A549 (cell line): ENCODE results near the gene GRID1. TPM values are rescaled to one million over a fixed set of nuclear protein-coding genes. Genes with fewer than 3 reads are reported as not detected.

Experiments
- ATAC-seq, 2 experiments: fragments of 200-7000 bp in 1 of 2; fragments of >200 bp in 1 of 2; cut with Nextera tagmentation in 1 of 2; cut with Tn5 transposase in 1 of 2; 3 replicates each; pipeline versions ENCODE4 v1.8.0 to v1.9.1; 2018 to 2020; ENCODE audit warnings: mild to moderate bottlenecking in 1 of 2, moderate library complexity in 1 of 2
- CTCF ChIA-PET: fragments of 300-600 bp; sonication (Branson Sonifier 250); formaldehyde crosslinking; extraction: SDS; loops from one replicate; lab custom pipeline; 2021; ENCODE audit warnings: antibody characterized with exemption, inconsistent platforms; lab: Yijun Ruan, JAX
- POLR2A ChIA-PET: fragments of 350-600 bp; formaldehyde crosslinking; extraction: SDS; loops from one replicate; lab custom pipeline; 2021; ENCODE audit warnings: antibody characterized with exemption, inconsistent platforms; lab: Yijun Ruan, JAX
- DNase-seq, 2 experiments: peaks; one replicate each; pipeline versions ENCODE4 v3.0.0 to v3.0.0-alpha.2; 2011 to 2016; ENCODE audit warnings: low read depth in 1 of 2, low spot score in 1 of 2
- FAIRE-seq: peaks from 2 replicates; lab custom pipeline; 2011; peaks lifted over from hg19 to GRCh38; lab: Jason Lieb, UNC
- H3K27ac ChIP-seq, 2 experiments: fragments of >200 bp; sonication (Bioruptor Twin); formaldehyde crosslinking; 3 replicates each; pipeline ENCODE4 v1.5.1; 2016 to 2017
- H3K4me1 ChIP-seq: fragments of >200 bp; sonication (Bioruptor Twin); formaldehyde crosslinking; 3 replicates; pipeline ENCODE4 v1.6.1; 2016
- H3K4me2 ChIP-seq: fragments of >200 bp; sonication (Bioruptor Twin); formaldehyde crosslinking; 3 replicates; pipeline ENCODE4 v1.6.1; 2016
- H3K4me3 ChIP-seq: fragments of >200 bp; sonication (Bioruptor Twin); formaldehyde crosslinking; 3 replicates; pipeline ENCODE4 v1.5.1; 2016
- H3K9me3 ChIP-seq: fragments of >200 bp; sonication (Bioruptor Twin); formaldehyde crosslinking; 3 replicates; pipeline ENCODE4 v1.6.1; 2016
- ATOH8 ChIP-seq: fragments of 250-450 bp; sonication (Bioruptor Pico); IDR thresholded peaks from 2 replicates; pipeline ENCODE4 v1.5.0; 2020; ENCODE audit warnings: low read depth, mild to moderate bottlenecking, moderate library complexity
- CEBPB ChIP-seq, 2 experiments: fragments of >200 bp in 1 of 2; sonication (Bioruptor Twin) in 1 of 2; formaldehyde crosslinking in 1 of 2; IDR thresholded peaks; 2 replicates each; pipeline ENCODE4 v1.6.1; 2012 to 2016
- EHF ChIP-seq: fragments of 250-450 bp; sonication (Bioruptor Pico); IDR thresholded peaks from 2 replicates; pipeline ENCODE4 v1.5.0; 2020; ENCODE audit warnings: mild to moderate bottlenecking
- ELK1 ChIP-seq: fragments of 150-350 bp; IDR thresholded peaks from 2 replicates; pipeline ENCODE4 v1.6.1; 2014; ENCODE audit warnings: low read depth, mild to moderate bottlenecking, low read length
- HDAC2 ChIP-seq: fragments of 200-600 bp; sonication (generic); IDR thresholded peaks from 2 replicates; pipeline ENCODE4 v1.6.1; 2016
- HEYL ChIP-seq: fragments of 250-450 bp; sonication (Bioruptor Pico); IDR thresholded peaks from 2 replicates; pipeline ENCODE4 v1.8.0; 2021; ENCODE audit warnings: mild to moderate bottlenecking, moderate library complexity
- JUNB ChIP-seq: fragments of >200 bp; sonication (Bioruptor Twin); formaldehyde crosslinking; IDR thresholded peaks from 2 replicates; pipeline ENCODE4 v1.6.1; 2016
- KDM1A ChIP-seq: fragments of 200-600 bp; sonication (generic); IDR thresholded peaks from 2 replicates; pipeline ENCODE4 v1.6.1; 2016; ENCODE audit warnings: low read depth, mild to moderate bottlenecking
- MAFK ChIP-seq: fragments of 450-650 bp; IDR thresholded peaks from 2 replicates; pipeline ENCODE4 v1.6.1; 2014; ENCODE audit not compliant: partially characterized antibody
- MYC ChIP-seq: IDR thresholded peaks from 2 replicates; pipeline ENCODE4 v1.6.1; 2012; ENCODE audit warnings: mild to moderate bottlenecking, inconsistent platforms, low read length, improper control_type of control experiment, borderline replicate concordance
- NFE2L2 ChIP-seq: fragments of 150-350 bp; conservative IDR thresholded peaks from 2 replicates; pipeline ENCODE4 v1.6.1; 2014; ENCODE audit warnings: low read length
- NR3C1 ChIP-seq: fragments of >200 bp; sonication (Bioruptor Twin); formaldehyde crosslinking; IDR thresholded peaks from 3 replicates; pipeline ENCODE4 v1.6.1; 2017
- POLR2AphosphoS2 ChIP-seq: conservative IDR thresholded peaks from 2 replicates; pipeline ENCODE4 v1.6.1; 2012; ENCODE audit warnings: low read length, improper control_type of control experiment, inconsistent platforms
- RFX5 ChIP-seq: fragments of 450-650 bp; IDR thresholded peaks from 2 replicates; pipeline ENCODE4 v1.7.1; 2014; ENCODE audit warnings: antibody characterized with exemption, mild to moderate bottlenecking, moderate library complexity
- WGBS: methylation state at CpG from one replicate; pipeline ENCODE4 v1.1.6; 2017; ENCODE audit errors: missing lambda C conversion rate; 5-methylcytosine and 5-hydroxymethylcytosine counted together
- polyA plus RNA-seq, 4 experiments: library from polyadenylated mRNA; depleted of rRNA in 3 of 4; stranded (reverse); fragments of >200 nt; fragmentation: RNase III in 1 of 4; extraction: RNeasy Plus Mini Kit Qiagen cat#74134 plus additional on column Dnase treatment in 1 of 4; gene quantifications; 2 replicates in 3 of 4; 3 replicates in 1 of 4; pipeline ENCODE4 v1.2.3, GENCODE V29; 2011 to 2017
- TF ChIP-seq, protein P1 (sequence below): fragments of >200 bp; sonication (Bioruptor Twin); formaldehyde crosslinking; IDR thresholded peaks from 3 replicates; pipeline ENCODE4 v1.6.1; 2016
- TF ChIP-seq, protein P2 (sequence below): IDR thresholded peaks from 2 replicates; pipeline ENCODE4 v1.6.1; 2012
- TF ChIP-seq, protein P3 (sequence below): fragments of >200 bp; sonication (Bioruptor Twin); formaldehyde crosslinking; IDR thresholded peaks from 3 replicates; pipeline ENCODE4 v1.5.1; 2016
- TF ChIP-seq, protein P4 (sequence below): fragments of 450-650 bp; IDR thresholded peaks from 2 replicates; pipeline ENCODE4 v1.6.1; 2014; ENCODE audit warnings: antibody characterized with exemption

GRID1 gene
- polyA plus RNA-seq, 2 of the 4 experiments (the other 2 are of a cell fraction): 0.14 to 0.30 TPM

GRCh38 chr10:85624511-85624910 is 742.1 kb downstream of the GRID1 start:
- Histone ChIP-seq H3K4me3 (no peak overlapping the region), H3K27ac (0 out of 6 replicates have a peak overlapping the region, but pooled peaks of 1 of the 2 experiments have one; percentile 19), H3K4me2 (no peak overlapping the region), H3K9me3 (no peaks in the 10 kb centered on the region), H3K4me1 (peaks cover 30% of the 10 kb centered on the region)
- FAIRE-seq (no peak), ATAC-seq (no peak), DNase-seq (no peak)
- 77% methylated on average over 7 of the region's 7 CpGs for WGBS
- ChIA-PET CTCF (no interaction called here), POLR2A (no interaction called here)
- TF ChIP-seq, protein P1, sequence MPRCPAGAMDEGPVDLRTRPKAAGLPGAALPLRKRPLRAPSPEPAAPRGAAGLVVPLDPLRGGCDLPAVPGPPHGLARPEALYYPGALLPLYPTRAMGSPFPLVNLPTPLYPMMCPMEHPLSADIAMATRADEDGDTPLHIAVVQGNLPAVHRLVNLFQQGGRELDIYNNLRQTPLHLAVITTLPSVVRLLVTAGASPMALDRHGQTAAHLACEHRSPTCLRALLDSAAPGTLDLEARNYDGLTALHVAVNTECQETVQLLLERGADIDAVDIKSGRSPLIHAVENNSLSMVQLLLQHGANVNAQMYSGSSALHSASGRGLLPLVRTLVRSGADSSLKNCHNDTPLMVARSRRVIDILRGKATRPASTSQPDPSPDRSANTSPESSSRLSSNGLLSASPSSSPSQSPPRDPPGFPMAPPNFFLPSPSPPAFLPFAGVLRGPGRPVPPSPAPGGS: no peak
- TF ChIP-seq CEBPB (IDR thresholded peaks at IDR 0.05) (no peak), EHF (CRISPR knock-in tag) (no peak), HEYL (CRISPR knock-in tag) (no peak), MYC (no peak)

- H3K4me1 ChIP-seq: peaks cover 30% of the 10 kb centered on the region
- H3K9me3 ChIP-seq: no peaks in the 10 kb centered on the region
- ATAC-seq: no peak
- H3K4me2 ChIP-seq: no peak overlapping the region
- ChIA-PET POLR2A (no interaction called here), CTCF (interaction anchor here (1.2 to 1.3 kb wide), 3 partner anchors 10 to 100 kb away, joined by 3 to 4 read pairs (median 3); no protein-coding TSS in a partner anchor)
- no peak for DNase-seq
- no peak overlapping the region for H3K4me3 ChIP-seq
- no peak for FAIRE-seq
- no peak overlapping the region; a peak in 1 of 6 replicates for H3K27ac ChIP-seq
- TF ChIP-seq MYC: no peak
- TF ChIP-seq, protein P2, sequence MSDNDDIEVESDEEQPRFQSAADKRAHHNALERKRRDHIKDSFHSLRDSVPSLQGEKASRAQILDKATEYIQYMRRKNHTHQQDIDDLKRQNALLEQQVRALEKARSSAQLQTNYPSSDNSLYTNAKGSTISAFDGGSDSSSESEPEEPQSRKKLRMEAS: no peak
- TF ChIP-seq, protein P3, sequence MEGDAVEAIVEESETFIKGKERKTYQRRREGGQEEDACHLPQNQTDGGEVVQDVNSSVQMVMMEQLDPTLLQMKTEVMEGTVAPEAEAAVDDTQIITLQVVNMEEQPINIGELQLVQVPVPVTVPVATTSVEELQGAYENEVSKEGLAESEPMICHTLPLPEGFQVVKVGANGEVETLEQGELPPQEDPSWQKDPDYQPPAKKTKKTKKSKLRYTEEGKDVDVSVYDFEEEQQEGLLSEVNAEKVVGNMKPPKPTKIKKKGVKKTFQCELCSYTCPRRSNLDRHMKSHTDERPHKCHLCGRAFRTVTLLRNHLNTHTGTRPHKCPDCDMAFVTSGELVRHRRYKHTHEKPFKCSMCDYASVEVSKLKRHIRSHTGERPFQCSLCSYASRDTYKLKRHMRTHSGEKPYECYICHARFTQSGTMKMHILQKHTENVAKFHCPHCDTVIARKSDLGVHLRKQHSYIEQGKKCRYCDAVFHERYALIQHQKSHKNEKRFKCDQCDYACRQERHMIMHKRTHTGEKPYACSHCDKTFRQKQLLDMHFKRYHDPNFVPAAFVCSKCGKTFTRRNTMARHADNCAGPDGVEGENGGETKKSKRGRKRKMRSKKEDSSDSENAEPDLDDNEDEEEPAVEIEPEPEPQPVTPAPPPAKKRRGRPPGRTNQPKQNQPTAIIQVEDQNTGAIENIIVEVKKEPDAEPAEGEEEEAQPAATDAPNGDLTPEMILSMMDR: no peak
- TF ChIP-seq ATOH8 (CRISPR knock-in tag): no peak
- TF ChIP-seq JUNB: no peak
Measured at GRCh38 chr10:85623758-85624157, 742.8 kb downstream of the GRID1 start.

DNA sequence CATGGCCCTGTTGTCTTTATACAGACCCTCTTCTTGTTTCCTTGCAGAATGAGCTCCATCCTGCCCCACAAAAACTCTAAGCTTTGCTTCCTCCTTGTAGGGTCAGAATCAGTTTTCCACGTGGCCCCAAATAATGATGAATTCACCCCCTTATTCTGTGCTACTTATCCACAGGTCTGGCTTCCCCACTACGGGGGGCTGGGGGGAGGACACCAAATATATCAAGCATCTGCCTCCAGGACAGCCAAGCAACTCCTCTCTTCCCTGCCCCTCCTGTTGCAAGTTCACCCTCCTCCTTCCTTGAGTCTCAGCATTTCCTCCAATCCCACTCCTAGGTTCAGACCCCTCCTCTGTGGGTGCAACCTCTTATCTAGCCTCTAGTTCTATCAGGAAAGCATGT is 743.3 kb downstream of the GRID1 start:
- Histone ChIP-seq H3K9me3 (no peaks in the 10 kb centered on the region), H3K4me3 (no peak overlapping the region), H3K4me2 (no peak overlapping the region), H3K4me1 (peaks cover 30% of the 10 kb centered on the region), H3K27ac (peak overlapping the region in 1 of 2 experiments; percentile 75; a peak in 3 of 6 replicates)
- ChIA-PET CTCF (interaction anchor here (1.2 to 1.6 kb wide), 5 partner anchors 7 to 101 kb away, joined by 3 to 8 read pairs (median 4); no protein-coding TSS in a partner anchor), POLR2A (no interaction called here)
- 50% methylated on average over 2 of the region's 2 CpGs for WGBS
- DNase-seq (no peak), ATAC-seq (no peak), FAIRE-seq (no peak)
- TF ChIP-seq NR3C1: no peak

DNA sequence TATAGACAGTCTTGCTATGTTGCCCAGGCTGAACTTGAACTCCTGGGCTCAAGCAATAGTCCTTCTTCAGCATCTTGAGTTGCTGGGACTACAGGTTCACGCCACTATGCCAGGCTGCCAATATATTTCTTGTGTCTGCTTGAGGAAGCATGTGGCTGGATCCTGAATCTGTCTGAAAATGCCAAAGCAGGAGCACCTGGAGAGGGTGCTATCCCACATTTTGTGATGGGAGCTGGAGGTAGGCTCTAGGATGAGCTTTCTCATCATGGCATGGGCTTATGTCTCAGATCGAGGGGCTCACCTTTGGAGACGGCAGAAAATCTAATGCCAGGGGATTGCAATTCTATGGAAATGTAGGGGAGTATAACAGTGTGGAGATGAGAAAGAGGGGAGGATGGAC is 744.2 kb downstream of the GRID1 start:
- TF ChIP-seq NFE2L2 (no peak), MAFK (no peak), HDAC2 (no peak), POLR2AphosphoS2 (no peak), ELK1 (no peak), RFX5 (no peak), KDM1A (no peak)
- TF ChIP-seq, protein P4, sequence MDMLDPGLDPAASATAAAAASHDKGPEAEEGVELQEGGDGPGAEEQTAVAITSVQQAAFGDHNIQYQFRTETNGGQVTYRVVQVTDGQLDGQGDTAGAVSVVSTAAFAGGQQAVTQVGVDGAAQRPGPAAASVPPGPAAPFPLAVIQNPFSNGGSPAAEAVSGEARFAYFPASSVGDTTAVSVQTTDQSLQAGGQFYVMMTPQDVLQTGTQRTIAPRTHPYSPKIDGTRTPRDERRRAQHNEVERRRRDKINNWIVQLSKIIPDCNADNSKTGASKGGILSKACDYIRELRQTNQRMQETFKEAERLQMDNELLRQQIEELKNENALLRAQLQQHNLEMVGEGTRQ: no peak
- no peak for DNase-seq
- CTCF ChIA-PET: interaction anchor here (1.2 to 1.6 kb wide), 5 partner anchors 8 to 102 kb away, joined by 3 to 8 read pairs (median 4); no protein-coding TSS in a partner anchor
- Histone ChIP-seq H3K27ac (peak overlapping the region; percentile 59 to 75; a peak in 5 of 6 replicates), H3K4me2 (peak overlapping the region; percentile 34), H3K9me3 (no peaks in the 10 kb centered on the region), H3K4me1 (peaks cover 30% of the 10 kb centered on the region), H3K4me3 (no peak overlapping the region)
- POLR2A ChIA-PET: no interaction called here
- WGBS: 85% methylated on average over 3 of the region's 3 CpGs
- ATAC-seq: no peak
- FAIRE-seq: no peak
